GM12892 (cell line): Measurements from ENCODE around the gene DSCAML1.
A peak's percentile ranks its signal among the peaks of the same experiment; 100 is the strongest.

ENCODE experiments used
- DNase-seq: peaks from one replicate; pipeline ENCODE4 v3.0.0; 2011; ENCODE audit not compliant: insufficient read length
- FAIRE-seq: peaks from 2 replicates; lab custom pipeline; 2011; peaks lifted over from hg19 to GRCh38; lab: Jason Lieb, UNC
- POLR2A ChIP-seq: IDR thresholded peaks from 2 replicates; pipeline ENCODE4 v1.6.1; 2011; ENCODE audit warnings: low read depth, low read length, control low read depth
- POLR2AphosphoS5 ChIP-seq: IDR thresholded peaks from 2 replicates; pipeline ENCODE4 v1.6.1; 2011; ENCODE audit warnings: low read depth, low read length, control low read depth
- TAF1 ChIP-seq: IDR thresholded peaks from 2 replicates; pipeline ENCODE4 v1.6.1; 2011; ENCODE audit warnings: low read depth, mild to moderate bottlenecking, control low read depth, low read length, borderline replicate concordance

Gene DSCAML1

DNA sequence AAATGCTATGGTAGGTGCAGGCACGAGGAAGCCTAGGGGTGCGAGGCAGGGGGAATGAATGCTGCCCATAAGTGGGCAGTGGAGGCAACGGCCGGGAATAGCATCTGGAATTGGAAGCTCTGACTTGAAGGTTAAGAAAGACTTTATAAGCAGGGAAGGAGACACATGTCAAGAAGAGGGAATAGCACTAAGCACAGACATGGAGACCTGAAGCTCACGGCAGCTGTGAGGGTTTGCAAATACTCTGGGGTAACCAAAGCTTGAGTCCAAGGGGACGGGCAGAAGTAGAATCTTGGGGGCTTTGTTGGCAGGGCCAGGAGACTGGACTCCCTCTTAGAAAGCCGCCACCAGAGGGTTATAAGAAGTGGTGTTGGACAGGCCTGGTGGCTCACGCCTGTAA, 356.8 kb downstream of the DSCAML1 start:
- FAIRE-seq: no peak

DNA sequence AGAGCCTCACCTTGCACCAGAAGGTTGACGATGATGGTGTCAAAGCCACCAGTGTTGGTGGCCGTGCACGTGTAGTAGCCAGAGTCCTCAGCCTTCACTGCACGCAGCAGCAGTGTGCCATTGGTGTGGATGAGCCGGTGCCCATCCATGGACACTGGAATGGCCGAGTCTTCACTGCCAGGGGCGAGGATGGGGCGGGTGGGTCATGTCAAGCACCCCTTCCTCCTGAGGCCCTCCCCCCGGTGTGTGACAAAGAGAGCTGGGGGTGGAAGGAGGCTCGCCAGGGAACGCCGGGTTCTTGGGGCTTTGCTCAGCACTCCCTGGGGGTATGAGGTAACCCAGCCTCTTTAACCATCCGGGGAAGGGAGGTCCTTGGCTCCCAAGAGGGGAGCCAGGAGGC, 357.8 kb downstream of the DSCAML1 start:
- DNase-seq (no peak), FAIRE-seq (no peak)
- no peak for TF ChIP-seq TAF1
- TF ChIP-seq POLR2AphosphoS5: no peak
- TF ChIP-seq POLR2A: no peak

More for the DNA sequence above, 356.8 kb downstream of the DSCAML1 start:
- DNase-seq: no peak
- TF ChIP-seq POLR2AphosphoS5 (no peak), POLR2A (no peak), TAF1 (no peak)

DNA sequence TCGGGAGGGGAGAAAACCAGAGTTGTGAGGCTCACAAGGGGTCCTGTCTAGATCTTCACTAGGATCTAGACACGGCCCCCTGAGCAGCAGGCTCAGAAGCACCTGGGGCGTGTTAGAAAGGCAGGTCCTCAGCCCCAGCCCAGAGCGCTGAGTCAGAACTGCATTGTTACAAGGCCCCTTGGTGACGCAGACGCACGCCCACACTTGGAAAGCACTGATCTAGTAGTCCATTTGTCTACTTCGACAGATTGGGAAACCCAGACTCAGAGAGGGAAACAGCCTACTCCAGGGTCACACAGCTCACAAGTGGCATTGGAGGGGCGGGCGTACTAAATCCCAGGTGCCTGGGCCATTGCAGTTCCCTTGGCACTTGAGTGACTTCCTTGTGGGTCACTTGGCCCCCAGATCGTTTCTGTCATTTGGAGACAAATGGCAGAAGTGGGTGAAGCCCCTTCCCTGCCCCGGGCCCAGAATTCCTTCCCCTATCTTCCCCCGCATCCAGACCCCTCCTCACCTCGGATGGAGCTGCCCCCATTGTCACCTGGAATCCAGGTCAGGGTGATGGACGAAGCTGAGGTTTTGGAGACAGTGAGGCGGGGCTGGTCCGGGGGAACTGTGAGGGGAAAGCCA, 358.5 kb downstream of the DSCAML1 start:
- FAIRE-seq (peak; percentile 95), DNase-seq (peak; percentile 61)
- TF ChIP-seq TAF1: no peak
- TF ChIP-seq POLR2A: no peak
- no peak for TF ChIP-seq POLR2AphosphoS5

DNA sequence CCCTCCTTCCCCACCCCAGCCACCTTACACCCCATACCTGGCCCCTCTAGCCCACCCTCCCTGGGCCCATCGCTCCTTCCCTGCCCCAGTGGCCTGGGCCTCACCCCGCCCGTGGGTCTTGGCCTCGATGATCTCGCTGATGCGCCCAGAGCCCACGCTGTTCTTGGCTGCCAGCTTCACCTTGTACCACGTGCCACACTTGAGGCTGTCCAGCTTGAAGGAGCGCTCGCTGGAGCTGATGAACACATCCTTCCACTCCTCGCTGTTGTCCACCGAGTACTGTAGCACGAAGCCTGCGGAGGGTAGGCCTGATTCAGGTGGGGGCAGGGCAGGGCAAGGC, 359.3 kb downstream of the DSCAML1 start:
- no peak for TF ChIP-seq POLR2AphosphoS5
- TF ChIP-seq TAF1: no peak
- TF ChIP-seq POLR2A: no peak
- no peak for DNase-seq
- FAIRE-seq: no peak

DNA sequence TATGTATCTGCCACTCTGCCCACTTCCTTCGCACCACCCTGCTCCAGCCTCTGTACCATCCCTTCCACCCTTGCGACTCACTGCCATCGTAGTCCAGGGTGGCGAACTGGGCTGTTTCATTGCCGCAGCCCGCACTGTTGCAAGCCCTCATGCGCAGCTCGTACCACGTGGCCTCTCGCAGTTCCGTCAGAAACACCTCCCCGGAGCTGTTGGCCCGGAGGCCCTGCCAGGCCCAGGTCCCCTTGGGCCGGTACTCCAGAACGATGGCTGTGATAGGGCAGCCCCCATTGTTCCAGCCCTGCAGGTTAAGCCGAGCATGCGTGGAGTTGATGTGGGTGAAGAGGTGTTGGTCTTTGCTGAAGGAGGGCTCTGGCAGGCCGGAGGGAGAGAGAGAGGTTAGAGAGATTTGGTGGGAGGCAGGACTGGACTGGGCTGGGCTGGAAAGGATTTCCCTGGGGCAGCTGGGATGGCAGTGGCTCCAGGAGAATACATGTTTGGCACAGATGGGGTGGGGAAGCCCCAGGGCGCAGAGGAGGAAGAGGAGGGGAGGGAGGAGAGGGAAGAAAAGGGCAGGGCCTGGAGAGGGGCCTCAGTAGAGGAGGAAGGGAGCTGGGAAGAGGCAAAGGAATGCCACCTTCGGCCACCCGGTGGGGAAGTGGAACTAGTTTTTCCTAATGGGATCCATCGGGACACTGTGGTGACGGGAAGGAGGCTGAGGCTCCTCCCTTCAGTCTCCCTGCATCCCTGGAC, 359.8 kb downstream of the DSCAML1 start:
- FAIRE-seq: peak; percentile 27
- DNase-seq: no peak
- TF ChIP-seq TAF1: no peak
- no peak for TF ChIP-seq POLR2AphosphoS5
- TF ChIP-seq POLR2A: no peak

DNA sequence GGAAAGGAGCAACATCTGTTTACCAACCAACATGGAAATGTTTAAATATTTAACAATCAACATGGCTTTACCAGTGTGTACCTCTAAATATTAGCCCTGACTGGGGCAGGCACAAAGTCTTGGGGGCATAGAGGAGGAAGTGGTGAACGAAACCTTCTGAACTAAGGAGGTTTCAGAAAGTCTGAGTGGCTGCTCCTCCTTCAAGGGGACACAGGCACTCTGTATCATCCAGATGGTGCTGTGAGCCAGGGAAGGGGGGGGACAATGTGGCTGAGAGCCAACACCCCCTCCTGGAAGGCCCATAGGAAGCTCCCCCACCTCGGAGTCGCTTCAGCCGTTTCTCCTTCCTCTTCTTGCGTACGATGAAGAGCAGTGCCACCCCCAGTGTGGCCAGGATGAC, 361.7 kb downstream of the DSCAML1 start:
- TF ChIP-seq TAF1: no peak
- TF ChIP-seq POLR2AphosphoS5: no peak
- no peak for TF ChIP-seq POLR2A
- peak; percentile 88 for FAIRE-seq
- no peak for DNase-seq

DNA sequence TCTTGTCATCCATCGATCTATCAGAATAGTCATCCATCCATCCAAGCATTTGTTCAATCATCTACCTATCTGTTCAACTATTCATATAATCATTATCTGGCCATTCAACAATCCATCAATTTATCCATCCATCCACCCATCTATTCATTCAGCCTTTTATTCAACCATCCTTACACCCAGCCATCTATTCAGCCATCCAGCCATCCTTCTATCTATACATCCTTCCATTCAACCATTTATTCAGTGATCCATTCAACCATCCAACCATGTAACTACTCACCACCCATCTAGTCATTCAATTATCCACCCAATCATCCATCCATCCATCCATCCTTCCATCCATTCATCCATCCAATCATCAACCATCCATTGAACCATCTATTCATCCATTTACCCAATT, 362.5 kb downstream of the DSCAML1 start:
- FAIRE-seq (peak; percentile 24), DNase-seq (no peak)
- TF ChIP-seq POLR2A: no peak
- no peak for TF ChIP-seq POLR2AphosphoS5
- TF ChIP-seq TAF1: no peak

DNA sequence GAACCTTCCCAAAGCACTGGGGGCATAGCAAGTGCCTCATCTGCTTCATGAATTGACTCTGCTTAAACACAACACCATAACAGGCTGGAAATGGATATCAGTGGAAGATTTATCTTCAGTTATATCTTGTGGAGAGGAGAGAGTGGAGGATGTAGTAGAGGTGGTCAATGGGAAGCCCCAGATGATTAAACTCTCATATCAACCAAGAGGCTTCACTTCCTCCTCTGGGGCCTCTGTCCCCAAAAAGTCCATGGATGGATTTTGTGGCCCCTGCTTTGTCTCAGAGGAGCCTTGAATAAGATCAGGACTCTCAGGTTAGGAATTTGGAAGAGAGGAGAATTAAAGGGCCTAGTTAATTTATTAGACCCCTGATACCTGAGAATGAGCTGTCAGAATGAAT, 363.3 kb downstream of the DSCAML1 start:
- no peak for TF ChIP-seq POLR2A
- no peak for TF ChIP-seq TAF1
- TF ChIP-seq POLR2AphosphoS5: no peak
- FAIRE-seq (peak; percentile 17), DNase-seq (no peak)

DNA sequence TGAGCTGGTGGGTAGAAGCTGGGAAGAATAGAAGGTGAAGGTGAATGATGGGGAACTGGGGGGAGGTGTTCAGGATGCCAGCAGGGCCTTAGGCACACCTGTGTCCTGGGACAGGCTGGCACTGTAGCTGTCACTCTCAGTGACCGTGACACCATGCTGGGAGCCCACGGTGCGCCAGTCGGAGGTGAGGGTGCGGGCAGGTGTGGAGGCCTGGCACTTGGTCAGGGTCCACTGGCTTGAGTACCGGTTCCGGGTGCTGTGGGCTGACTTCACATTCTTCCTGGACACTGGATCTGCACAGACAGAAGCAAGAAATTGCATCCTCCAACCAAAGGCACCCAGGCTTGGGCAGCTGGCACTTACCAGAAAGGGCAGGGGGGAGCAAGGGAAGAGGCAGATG, 365.6 kb downstream of the DSCAML1 start:
- FAIRE-seq (no peak), DNase-seq (no peak)
- TF ChIP-seq POLR2AphosphoS5 (no peak), POLR2A (no peak), TAF1 (no peak)

DNA sequence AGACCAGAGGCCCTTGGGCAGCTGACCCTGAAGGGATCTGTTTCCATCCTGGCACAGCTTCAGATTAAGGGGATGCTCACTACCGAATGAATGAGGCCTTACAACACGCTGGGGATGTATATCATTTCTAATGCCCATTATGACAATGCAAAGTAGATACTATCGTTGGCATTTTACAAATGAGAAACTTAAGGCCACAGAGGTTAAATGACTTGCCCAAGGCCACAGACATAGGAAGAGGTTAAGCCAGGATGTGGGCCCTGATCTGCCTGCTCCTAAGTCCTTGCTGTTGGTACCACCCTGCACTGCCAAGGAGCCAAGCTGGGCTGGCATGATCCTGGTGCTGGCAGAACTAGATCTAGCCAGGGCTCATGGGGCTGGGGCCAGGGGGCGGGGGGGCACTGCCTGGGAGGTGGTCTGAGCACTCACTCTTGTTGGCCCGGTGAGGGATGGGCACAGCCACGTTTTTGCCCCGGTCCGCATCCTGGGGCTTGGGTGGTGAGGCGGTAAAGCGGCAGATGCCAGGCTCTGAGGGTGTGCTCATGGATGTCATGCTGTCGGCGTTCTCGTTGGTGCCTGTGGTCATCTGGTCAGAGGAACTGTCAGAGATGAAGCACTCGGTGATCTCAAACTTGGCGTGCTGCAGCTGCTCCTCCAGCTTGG, 366.6 kb downstream of the DSCAML1 start:
- no peak for TF ChIP-seq POLR2AphosphoS5
- no peak for TF ChIP-seq TAF1
- no peak for TF ChIP-seq POLR2A
- DNase-seq: no peak
- FAIRE-seq: peak; percentile 5

DNA sequence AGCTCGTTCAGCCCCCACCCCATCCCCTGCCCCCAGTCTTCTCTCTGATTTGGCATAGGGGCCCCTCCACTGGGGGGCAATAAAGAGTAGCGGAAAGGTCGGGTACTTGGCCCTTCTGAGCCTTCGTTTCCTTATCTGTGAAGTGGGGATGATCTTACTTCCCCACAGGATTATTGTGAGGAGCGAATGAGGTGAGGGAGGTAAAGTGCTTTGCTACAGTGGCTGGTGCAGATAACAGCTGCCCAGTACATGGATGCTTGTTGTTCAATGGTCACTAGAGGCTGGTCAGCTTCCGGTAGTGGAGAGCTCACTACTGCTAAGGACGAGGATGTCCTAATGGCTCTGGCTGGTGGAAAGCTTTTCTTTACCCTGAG, 368.2 kb downstream of the DSCAML1 start:
- TF ChIP-seq TAF1 (no peak), POLR2AphosphoS5 (no peak), POLR2A (no peak)
- FAIRE-seq (no peak), DNase-seq (no peak)
